Stimulated activated naive CD4-positive, alpha-beta T cell treated with Interleukin-2 at 50 U/mL for 16 hours (primary cell): ENCODE measurements around the gene PCBP2.
A peak's percentile ranks its signal among the peaks of the same experiment; 100 is the strongest.
"Not testable (repeated sequence)": the region's sequence is repeated elsewhere in the genome, so short reads cannot be mapped to it uniquely, and the experiment has no call there.

Experiments used
- DNase-seq: peaks from one replicate; lab custom pipeline; 2025; lab: John Stamatoyannopoulos, UW

Gene PCBP2

DNA sequence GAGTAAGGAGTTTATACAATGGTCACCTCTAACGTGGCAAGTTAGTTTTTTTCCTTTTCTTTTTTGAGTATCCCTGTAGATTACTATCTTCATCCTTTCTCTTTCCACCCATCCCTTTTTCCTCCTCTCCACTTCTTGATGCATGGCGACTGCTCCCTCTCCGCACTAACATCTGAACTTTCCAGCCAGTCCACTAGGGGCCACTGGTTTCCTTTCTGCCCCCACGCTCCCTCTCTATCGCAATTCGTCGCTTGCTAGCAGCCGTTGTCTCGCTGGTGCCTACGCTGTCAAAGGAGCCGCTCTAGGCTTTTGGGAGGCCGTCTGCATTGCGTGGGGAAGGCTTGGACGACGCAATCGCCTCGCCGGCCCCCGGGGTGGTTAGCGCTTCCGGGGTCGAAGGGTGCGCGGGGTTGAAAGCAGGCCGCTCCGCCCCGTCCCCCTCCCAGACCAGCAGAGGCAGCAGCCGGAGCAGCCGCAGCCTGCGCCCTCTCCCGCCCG lies at the start of gene PCBP2:
Gene PCBP2 (plus strand): TSS at position 442 of the 498 bp plus-strand sequence. CDS start 2,699 bp downstream, outside the sequence.
- DNase-seq = peak; percentile 98

DNA sequence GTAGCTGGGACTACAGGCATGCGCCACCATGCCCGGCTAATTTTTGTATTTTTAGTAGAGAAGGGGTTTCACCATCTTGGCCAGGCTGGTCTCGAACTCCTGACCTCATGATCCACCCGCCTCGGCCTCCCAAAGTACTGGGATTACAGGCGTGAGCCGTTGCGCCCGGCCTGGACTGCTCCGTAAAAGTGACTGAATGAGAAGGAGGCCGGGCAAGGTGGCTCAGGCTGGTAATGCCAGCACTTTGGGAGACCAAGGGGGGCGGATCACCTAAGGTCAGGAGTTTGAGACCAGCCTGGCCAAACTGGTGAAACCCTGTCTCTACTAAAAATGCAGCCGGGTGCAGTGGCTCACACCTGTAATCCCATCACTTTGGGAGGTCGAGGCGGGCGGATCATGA lies 49.6 kb upstream of the PCBP2 start:
- DNase-seq = not testable (repeated sequence)

DNA sequence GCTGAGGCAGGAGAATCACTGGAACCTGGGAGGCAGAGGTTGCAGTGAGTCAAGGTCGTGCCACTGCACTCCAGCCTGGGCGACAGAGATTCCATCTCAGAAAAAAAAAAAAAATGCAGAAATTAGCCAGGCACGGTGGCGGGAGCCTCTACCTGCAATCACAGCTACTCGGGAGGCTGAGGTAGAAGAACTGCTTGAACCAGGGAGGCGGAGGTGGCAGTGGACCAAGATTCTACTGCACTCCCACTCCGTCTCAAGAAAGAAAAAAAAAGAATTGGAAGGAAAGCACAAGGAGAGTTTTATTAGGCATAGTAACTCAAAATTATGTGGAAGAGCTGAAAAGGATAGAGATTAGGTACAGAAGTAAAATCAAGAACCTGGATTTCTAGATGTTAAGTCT lies 49.0 kb upstream of the PCBP2 start:
- DNase-seq = no peak

DNA sequence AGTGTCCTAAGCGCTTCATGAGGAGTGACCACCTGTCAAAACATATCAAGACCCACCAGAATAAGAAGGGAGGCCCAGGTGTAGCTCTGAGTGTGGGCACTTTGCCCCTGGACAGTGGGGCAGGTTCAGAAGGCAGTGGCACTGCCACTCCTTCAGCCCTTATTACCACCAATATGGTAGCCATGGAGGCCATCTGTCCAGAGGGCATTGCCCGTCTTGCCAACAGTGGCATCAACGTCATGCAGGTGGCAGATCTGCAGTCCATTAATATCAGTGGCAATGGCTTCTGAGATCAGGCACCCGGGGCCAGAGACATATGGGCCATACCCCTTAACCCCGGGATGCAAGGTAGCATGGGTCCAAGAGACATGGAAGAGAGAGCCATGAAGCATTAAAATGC lies 41.0 kb upstream of the PCBP2 start:
- DNase-seq = no peak

DNA sequence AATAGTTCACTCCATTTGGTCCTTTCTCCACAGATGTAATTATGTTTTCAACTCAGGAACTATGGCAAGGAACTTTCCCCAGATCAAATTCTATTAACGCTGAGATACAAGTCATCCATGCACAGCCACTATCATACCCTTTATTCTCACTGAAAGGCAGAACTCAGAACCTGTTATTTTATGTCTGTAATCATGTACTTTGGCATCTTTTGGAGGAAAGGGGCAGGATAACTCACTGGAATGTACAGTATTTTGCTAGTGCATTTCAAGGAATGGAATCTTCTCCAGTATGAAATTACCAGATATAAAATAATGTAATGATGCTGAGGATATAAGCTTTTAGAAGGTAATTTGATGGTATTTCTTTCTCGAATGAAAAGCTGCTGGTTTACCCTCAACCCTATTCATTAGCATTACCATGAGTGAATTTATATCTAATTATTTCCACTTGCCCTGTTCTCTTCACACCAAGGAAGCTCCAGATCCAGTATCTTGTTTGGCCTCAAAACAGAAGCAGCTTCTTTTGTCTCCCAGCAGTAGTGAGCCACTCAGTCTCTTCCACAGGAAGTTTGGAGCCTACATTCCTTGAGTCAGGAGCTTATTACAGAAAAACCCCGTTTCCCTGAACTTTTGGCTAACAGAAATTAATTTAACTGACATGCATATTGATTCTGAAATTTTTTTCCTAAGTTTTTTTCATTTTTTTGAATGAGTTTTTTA lies 38.3 kb upstream of the PCBP2 start:
- no peak for DNase-seq

DNA sequence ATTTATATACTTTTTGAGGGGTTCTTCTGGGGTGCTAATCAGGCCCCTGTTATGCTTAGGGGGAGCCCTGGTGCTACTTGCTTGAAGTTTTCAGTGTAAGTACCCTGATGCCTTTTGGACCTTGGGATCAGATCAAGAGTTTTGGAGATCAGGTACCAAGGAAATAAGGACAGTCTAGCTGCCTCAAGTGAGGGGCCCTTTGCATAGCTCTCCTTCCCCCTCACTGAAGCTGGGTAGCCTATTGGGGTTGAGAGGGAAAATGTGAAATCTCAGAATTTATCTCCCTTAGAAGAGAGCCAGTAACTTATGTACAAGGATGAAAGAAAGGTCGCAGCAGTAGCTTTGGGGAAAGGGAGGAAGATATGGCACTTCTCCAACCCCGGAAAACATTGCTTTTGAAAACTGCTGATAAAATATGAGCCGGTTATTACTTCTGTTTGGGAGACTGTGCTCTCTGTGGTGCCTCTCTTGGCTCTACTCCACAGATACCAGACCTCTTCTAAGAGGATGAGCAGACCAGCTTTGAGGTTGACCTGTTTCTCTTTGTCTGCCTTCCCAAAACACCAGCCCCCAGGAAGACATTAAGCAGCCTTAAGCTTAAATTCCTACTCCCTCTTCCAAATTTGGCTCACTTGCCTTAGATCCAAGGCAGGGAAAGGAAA lies 37.0 kb upstream of the PCBP2 start:
- DNase-seq = no peak

DNA sequence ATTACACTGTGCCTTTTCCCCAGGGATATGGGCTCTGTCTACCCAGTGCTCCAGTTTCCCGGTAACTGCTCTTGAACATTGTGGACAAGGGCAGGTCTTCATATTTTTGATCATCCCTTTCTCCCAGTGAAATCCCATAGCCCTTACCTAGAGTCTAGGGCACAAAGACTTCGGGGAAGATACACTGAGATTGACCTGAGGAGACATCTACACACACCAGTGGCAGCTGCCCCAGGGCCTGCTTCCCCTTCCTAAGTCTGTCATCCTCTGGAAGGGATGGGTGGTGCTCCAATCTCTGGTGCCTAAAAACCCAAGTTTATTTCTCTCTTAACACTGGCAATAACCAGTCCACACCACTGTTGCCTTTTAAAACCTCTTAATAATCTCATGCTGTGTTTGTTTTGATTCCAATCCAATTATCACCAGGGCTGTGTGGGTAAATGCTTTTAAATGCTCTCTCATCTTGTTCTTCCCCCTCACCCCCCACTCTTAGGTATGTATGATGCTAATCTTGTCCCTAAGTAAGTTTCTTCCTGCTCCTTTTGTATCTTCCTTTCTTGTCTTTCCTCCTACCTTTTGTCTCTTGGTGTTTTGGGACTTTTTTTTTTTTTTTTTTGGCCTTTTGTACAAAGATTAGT lies 36.0 kb upstream of the PCBP2 start:
- DNase-seq = not testable (repeated sequence)

DNA sequence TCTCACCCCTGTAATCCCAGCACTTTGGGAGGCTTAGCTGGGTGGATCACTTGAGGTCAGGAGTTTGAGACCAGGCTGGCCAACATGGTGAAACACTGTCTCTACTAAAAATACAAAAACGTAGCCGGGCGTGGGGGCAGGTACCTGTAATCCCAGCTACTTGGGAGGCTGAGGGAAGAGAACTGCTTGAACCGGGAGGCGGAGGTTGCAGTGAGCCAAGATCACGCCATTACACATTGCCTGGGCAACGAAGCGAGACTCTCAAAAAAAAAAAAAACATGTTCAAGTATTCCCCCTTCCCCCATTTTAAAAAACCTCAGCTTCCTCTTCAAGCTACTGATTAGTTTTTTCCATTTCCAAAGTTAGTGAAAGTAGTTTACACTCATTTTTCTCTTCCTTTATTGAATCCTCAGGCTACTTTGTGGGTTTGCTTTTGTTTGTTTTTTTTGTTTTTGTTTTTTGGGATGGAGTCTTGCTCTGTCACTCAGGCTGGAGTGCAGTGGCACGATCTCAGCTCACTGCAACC lies 34.5 kb upstream of the PCBP2 start:
- not testable (repeated sequence) for DNase-seq

DNA sequence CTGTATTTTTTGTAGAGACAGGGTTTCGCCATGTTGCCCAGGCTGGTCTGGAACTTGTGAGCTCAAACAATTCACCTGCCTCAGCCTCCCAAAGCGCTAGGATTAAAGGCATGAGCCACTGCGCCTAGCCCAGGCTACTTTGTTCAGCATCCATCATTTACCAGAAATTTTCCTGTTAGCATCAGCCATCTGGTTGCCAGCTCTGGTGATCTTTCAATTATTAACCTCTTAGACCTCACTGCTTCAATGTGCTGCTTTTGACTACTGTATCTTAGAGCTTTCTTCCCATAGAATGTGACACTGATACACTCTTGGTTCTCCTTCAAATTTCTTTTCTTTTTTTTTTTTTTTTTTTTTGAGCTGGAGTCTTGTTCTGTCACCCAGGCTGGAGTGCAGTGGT lies 33.7 kb upstream of the PCBP2 start:
- DNase-seq = no peak

DNA sequence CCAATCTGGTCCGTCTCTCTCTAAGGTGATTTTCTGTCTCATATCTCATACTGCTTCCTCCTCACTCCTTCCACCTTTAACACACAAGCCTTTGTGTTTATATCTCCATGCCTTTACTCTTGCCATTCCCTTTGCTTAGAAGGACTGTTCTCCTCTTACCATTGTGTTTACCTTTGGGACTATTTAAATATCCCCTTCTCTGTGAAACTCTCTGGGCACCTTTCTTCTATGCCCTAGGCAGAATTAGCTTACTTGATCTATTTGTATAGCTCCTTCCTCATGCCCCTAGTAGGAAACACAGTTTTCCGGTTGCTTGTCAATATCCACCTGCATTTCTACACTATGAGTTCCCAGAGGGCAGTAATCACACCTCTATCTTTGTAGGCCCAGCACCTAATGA lies 32.1 kb upstream of the PCBP2 start:
- DNase-seq = no peak

DNA sequence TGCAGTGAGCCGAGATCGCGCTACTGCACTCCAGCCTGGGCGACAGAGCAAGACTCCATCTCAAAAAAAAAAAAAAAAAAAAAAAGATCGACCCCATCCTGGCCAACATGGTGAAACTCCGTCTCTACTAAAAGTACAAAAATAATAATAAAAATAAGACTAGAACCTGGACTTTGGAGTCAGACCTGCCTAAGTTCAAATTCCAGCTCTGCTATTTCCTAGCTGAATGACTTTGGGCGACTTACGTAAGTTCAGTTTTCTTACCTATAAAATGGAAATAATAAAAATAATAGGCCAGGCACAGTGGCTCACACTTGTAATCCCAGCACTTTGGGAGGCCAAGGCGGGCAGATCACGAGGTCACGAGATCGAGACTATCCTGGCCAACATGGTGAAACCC lies 29.7 kb upstream of the PCBP2 start:
- not testable (repeated sequence) for DNase-seq

DNA sequence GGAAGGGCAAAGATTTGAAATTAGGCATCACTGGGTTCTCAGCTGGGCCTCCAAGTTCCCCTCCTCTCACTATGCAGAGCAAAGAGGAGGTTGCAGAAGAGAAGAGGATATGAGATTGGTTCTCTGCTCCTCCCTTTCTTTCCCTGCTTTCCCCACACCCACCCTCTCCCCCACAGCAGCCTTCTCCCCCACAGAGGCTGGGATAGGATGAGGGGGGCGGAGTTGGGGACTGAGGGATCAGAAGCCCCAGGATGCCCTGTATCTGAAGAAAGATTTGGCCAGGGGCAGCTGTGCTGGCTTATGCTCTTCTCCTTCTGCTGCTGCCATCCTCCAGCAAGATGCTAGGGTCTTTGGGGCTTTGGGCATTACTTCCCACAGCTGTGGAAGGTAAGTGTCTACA lies 28.3 kb upstream of the PCBP2 start, which contains the start of gene AMHR2:
Gene AMHR2 (plus strand): TSS at position 259 of the 400 bp plus-strand sequence. CDS start 80 bp downstream, at position 339.
- DNase-seq = no peak

DNA sequence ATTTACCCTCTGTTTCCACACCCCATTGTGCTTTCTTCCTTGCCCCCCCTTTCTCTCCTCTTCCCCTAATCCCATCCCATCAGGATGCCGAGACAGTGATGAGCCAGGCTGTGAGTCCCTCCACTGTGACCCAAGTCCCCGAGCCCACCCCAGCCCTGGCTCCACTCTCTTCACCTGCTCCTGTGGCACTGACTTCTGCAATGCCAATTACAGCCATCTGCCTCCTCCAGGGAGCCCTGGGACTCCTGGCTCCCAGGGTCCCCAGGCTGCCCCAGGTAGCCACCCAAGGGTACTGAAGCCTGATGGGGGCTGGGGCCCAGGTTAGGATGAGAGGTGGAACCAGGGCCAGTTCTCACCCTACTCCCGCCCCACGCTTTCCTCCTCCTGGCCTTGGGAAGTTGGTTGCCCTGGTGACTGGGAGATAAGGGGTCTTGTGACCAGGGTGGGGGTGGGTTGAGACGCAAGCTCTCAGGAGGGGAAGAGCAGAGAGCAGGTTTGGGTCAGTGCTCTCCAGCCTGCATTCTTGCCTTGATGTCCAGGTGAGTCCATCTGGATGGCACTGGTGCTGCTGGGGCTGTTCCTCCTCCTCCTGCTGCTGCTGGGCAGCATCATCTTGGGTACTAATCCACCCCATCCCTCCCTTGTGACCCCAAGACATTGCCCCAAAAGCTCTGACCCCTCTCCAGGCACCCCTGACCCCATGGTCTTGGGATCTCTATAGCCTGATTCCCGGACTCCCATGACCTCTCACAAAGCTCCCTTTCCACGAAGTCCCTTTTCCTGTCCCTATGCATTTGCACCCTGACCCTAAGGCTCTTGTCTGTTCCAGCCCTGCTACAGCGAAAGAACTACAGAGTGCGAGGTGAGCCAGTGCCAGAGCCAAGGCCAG lies 27.0 kb upstream of the PCBP2 start:
- no peak for DNase-seq

DNA sequence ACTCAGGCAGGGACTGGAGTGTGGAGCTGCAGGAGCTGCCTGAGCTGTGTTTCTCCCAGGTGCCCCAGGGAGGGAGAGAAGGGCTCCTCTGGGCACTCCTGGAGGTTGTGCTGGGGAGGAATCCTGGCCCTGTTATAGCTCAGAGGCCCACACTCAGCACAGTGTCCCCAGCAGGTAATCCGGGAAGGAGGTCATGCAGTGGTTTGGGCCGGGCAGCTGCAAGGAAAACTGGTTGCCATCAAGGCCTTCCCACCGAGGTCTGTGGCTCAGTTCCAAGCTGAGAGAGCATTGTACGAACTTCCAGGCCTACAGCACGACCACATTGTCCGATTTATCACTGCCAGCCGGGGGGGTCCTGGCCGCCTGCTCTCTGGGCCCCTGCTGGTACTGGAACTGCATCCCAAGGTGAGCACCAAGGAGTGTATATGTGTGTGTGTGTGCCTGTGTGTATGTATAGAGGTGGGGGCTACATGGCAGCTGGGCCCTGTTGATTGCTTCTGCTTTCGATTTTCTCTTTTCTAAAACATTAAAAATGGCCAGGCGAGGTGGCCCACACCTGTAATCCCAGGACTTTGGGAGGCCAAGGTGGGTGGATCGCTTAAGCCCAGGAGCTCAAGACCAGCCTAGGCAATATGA lies 26.3 kb upstream of the PCBP2 start:
- no peak for DNase-seq

DNA sequence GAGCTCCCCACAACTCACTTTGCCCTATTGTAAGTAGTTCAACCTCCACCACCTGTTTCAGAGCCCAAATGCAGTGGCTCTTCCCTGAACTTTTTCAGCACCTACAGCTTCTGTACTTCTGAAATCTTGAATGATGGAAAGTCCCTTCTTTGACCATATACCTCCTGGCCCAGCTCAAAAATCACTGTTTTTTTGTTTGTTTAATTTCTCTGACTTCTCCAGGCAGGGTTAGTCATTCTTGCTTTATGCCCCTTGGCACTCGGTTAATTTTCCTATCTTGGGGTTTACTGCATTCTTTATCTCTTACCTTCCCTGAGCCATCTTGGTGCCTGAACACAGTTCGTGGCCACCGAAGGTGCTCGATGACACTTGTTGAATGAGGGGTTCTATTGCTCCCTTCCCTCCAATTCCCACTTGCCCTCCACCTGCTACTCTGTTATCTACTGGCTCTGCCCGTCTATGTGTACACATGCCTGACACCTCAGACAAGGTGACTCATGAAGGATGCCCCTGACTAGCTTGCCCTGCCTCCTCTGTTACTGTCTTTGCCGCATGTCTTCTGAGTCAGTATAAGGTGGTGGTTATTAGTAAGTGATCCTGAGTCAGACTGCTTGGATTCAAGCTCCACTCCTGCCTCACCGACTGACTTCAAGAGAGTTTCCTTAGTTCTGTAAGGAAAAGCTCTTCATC lies 23.9 kb upstream of the PCBP2 start:
- DNase-seq = peak; percentile 41

DNA sequence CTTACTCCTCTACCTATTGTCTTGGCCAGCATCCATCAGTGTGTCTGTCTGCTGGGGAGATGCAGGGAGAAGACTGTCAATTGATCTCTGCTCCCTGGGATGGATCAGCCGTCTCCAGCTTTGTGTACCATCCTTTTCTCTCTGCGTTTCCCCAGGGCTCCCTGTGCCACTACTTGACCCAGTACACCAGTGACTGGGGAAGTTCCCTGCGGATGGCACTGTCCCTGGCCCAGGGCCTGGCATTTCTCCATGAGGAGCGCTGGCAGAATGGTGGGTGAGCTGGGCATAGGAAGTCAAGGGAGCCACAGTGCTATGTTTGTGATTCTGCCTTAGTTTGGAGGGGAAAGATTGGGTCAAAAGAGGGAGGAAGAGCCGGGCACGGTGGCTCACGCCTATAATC lies 23.2 kb upstream of the PCBP2 start:
- no peak for DNase-seq

DNA sequence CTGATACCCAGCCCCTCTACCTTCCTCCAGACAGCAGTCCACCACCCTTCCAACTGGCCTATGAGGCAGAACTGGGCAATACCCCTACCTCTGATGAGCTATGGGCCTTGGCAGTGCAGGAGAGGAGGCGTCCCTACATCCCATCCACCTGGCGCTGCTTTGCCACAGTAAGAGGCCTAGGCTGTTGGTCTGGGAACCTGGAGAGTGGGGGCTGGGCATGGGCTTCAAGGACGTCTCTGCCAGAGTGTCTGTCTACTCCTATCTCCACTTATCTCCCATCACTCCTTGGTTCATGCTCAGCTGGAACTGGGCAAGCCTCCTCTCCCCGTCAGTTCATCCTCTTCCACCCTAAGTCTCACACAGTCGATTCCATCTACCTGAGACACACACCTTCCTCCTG lies 21.8 kb upstream of the PCBP2 start:
- no peak for DNase-seq

DNA sequence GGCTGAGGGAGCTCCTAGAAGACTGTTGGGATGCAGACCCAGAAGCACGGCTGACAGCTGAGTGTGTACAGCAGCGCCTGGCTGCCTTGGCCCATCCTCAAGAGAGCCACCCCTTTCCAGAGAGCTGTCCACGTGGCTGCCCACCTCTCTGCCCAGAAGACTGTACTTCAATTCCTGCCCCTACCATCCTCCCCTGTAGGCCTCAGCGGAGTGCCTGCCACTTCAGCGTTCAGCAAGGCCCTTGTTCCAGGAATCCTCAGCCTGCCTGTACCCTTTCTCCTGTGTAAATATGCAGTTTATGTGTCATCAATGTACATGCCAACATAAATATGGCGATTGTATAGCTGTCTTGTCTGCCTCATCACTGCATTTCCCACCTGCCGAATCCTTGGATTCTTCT lies 20.7 kb upstream of the PCBP2 start:
- DNase-seq = no peak

DNA sequence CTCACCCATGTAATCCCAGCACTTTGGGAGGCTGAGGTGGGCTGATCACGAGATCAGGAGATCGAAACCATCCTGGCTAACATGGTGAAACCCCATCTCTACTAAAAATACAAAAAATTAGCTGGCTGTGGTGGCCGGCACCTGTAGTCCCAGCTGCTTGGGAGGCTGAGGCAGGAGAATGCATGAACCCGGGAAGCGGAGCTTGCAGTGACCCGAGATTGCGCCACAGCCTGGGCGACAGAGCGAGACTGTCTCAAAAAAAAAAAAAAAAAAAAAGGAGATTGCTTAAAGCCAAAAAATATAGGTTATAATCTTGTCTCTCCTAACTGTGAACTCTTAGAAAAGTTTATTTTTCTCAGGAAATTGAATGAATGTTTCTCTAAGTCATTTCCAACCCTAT lies 16.6 kb upstream of the PCBP2 start:
- DNase-seq = not testable (repeated sequence)

DNA sequence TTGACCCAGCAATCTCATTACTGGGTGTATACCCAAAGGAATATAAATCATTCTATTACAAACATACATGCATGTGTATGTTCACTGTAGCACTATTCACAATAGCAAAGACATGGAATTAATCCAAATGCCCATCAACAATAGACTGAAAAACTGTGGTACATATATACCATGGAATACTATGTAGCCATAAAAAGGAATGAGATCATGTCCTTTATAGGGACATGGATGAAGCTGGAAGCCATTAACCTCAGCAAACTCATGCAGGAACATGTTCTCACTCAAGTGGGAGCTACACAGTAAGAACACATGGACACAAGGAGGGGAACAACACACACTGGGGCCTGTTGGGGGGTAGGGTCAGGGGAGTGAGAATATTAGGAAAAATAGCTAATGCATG lies 12.3 kb upstream of the PCBP2 start:
- not testable (repeated sequence) for DNase-seq
